ENCODE results near the gene FA2H.

Gene FA2H

GRCh38 chr16:74721716-74722115 is 52.9 kb downstream of the FA2H start:
- DNase-seq: no peak

- no peak for DNase-seq
These were observed 54.0 kb downstream of the FA2H start for GRCh38 chr16:74720579-74720978.

- no peak for DNase-seq
These were observed 55.6 kb downstream of the FA2H start for GRCh38 chr16:74718741-74719610.

GRCh38 chr16:74718140-74718539 is 56.5 kb downstream of the FA2H start:
- DNase-seq: no peak

GRCh38 chr16:74717367-74717766 is 57.3 kb downstream of the FA2H start:
- no peak for DNase-seq

GRCh38 chr16:74716355-74716754 is 58.3 kb downstream of the FA2H start:
- DNase-seq: no peak

GRCh38 chr16:74713876-74714275 is 60.7 kb downstream of the FA2H start:
- no peak for DNase-seq

- no peak for DNase-seq
These were observed 61.3 kb downstream of the FA2H start for GRCh38 chr16:74713325-74713724.

- DNase-seq: no peak
These were observed 62.7 kb downstream of the FA2H start for GRCh38 chr16:74711938-74712337.

GRCh38 chr16:74710401-74710800 is 64.2 kb downstream of the FA2H start:
- DNase-seq: no peak

- peak; percentile 62 for DNase-seq
These were observed 65.2 kb downstream of the FA2H start for GRCh38 chr16:74709441-74709877.

- no peak for DNase-seq
These were observed 74.0 kb downstream of the FA2H start, which contains the start of gene MLKL for GRCh38 chr16:74700438-74701225. Gene MLKL (minus strand): TSS chr16:74700862. CDS start chr16:74695757, 5,105 bp downstream.

- DNase-seq: no peak
These were observed 74.5 kb downstream of the FA2H start for GRCh38 chr16:74700116-74700437.

- no peak for DNase-seq
These were observed 75.0 kb downstream of the FA2H start for GRCh38 chr16:74699666-74700065.

GRCh38 chr16:74698222-74698621 is 76.4 kb downstream of the FA2H start:
- DNase-seq: no peak

GRCh38 chr16:74695450-74696422 is 78.9 kb downstream of the FA2H start:
- DNase-seq: peak; percentile 72

- DNase-seq: no peak
These were observed 83.3 kb downstream of the FA2H start for GRCh38 chr16:74691093-74691855.

- DNase-seq: no peak
These were observed 92.1 kb downstream of the FA2H start for GRCh38 chr16:74682556-74682955.

- DNase-seq: no peak
These were observed 93.9 kb downstream of the FA2H start for GRCh38 chr16:74680681-74681080.

- no peak for DNase-seq
These were observed 94.6 kb downstream of the FA2H start for GRCh38 chr16:74679983-74680382.

- no peak for DNase-seq
These were observed 96.8 kb downstream of the FA2H start for GRCh38 chr16:74677868-74678267.

GRCh38 chr16:74673876-74674275 is 100.7 kb downstream of the FA2H start:
- no peak for DNase-seq

All from NCI-H2227 treated with DMSO at 0.1 percent for 48 hours (cell line).